Ascending aorta (tissue), 2 donors: Measurements from ENCODE around the gene CYBA. TPM values are rescaled to one million over a fixed set of nuclear protein-coding genes. Genes with fewer than 3 reads are reported as not detected.

Experiments
- DNase-seq, 2 donors: peaks; one replicate each; pipeline ENCODE4 v3.0.0-alpha.2; 2019; ENCODE audit warnings: low spot score in 2 of 2
- H3K27ac ChIP-seq, 2 donors: fragments of 200-600 bp; sonication (generic); one replicate each; pipeline ENCODE4 v1.5.1; 2016 to 2017; ENCODE audit warnings: mild to moderate bottlenecking in 1 of 2
- H3K27me3 ChIP-seq: fragments of 200-600 bp; sonication (generic); one replicate; pipeline ENCODE4 v1.5.1; 2017
- H3K36me3 ChIP-seq, 2 donors: fragments of 200-600 bp; sonication (generic); one replicate each; pipeline ENCODE4 v1.5.1; 2016
- H3K4me1 ChIP-seq, 2 donors: fragments of 200-600 bp; sonication (generic); one replicate each; pipeline ENCODE4 v1.5.1; 2016 to 2017; ENCODE audit warnings: mild to moderate bottlenecking in 1 of 2
- H3K4me3 ChIP-seq, 2 donors: fragments of 200-600 bp; sonication (generic); one replicate each; pipeline ENCODE4 v1.5.1; 2016 to 2017; ENCODE audit warnings: mild to moderate bottlenecking in 1 of 2
- H3K9me3 ChIP-seq, 2 donors: fragments of 200-600 bp; sonication (generic); one replicate each; pipeline ENCODE4 v1.5.1; 2016
- intact Hi-C: fragments of 100-400 bp; cut with DNase I; formaldehyde crosslinking; loops from one replicate; pipeline ENCODE4 v1.15.1; 2023
- total RNA-seq: library from RNA; depleted of rRNA; stranded (reverse); fragments of >200 nt; gene quantifications from one replicate; pipeline ENCODE4 v1.1.0, GENCODE V29; 2016
- TF ChIP-seq, protein P1 (sequence below), 3 experiments: fragments of 200-600 bp in 2 of 3; fragments of 450-650 bp in 1 of 3; sonication (generic) in 2 of 3; IDR thresholded peaks; one replicate each; pipeline ENCODE4 v1.5.1; 2016 to 2019; ENCODE audit warnings: antibody characterized with exemption in 3 of 3, mild to moderate bottlenecking in 1 of 3, moderate library complexity in 1 of 3

CYBA gene
- total RNA-seq, 1 donor from 2014 or later, result 361 TPM

DNA sequence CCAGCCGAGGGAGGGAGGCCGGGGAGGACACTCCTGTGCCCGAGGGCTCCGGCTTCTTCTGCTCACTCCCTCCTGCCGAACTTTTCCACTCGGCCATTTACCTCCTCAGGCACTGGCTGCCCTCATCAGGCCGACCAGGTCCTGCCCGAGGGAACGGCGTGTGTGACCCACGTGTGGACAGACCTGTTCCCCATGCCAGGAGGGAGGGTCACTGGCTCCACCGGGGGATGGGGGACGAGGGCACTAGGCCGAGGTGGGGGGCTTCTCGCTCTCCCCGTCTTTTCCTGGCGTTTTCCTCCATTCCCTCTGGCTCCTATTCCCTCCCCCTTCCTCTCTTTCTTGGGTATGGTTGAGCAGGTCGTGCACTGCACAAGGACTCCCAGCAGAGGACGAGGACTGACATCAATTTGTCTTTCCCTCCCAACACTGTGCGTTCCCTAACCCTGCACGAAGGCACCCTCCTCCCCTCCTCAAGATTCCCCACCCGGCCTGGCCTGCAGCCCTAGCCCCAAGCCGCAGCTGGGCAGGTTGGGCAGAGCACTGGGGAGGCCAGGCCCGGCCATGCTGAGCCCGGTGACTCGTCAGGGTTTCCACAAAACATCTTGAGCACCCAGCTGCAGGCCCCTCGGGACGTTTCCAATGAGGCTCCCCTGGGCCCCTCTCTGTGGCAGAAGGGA lies 15.7 kb downstream of the CYBA start:
- intact Hi-C loops, result no loop called here
- Histone ChIP-seq H3K9me3 (no peaks in the 10 kb centered on the region), H3K27ac (no peak overlapping the region), H3K4me1 (peaks cover 0 to 4% of the 10 kb centered on the region in 2 donors), H3K4me3 (peak overlapping the region; percentile 39 to 63), H3K27me3 (no peaks in the 10 kb centered on the region), H3K36me3 (peaks cover 24 to 34% of the 10 kb centered on the region in 2 donors)
- TF ChIP-seq, protein P1, sequence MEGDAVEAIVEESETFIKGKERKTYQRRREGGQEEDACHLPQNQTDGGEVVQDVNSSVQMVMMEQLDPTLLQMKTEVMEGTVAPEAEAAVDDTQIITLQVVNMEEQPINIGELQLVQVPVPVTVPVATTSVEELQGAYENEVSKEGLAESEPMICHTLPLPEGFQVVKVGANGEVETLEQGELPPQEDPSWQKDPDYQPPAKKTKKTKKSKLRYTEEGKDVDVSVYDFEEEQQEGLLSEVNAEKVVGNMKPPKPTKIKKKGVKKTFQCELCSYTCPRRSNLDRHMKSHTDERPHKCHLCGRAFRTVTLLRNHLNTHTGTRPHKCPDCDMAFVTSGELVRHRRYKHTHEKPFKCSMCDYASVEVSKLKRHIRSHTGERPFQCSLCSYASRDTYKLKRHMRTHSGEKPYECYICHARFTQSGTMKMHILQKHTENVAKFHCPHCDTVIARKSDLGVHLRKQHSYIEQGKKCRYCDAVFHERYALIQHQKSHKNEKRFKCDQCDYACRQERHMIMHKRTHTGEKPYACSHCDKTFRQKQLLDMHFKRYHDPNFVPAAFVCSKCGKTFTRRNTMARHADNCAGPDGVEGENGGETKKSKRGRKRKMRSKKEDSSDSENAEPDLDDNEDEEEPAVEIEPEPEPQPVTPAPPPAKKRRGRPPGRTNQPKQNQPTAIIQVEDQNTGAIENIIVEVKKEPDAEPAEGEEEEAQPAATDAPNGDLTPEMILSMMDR (IDR thresholded peaks at IDR 0.05), result no peak
- DNase-seq, result no peak

GRCh38 chr16:88634141-88634993 lies 16.5 kb downstream of the CYBA start:
- H3K4me3 ChIP-seq, result peak overlapping the region; percentile 39 to 63
- peaks cover 31 to 41% of the 10 kb centered on the region in 2 donors for H3K36me3 ChIP-seq
- intact Hi-C loops, result no loop called here
- TF ChIP-seq, protein P1 (IDR thresholded peaks at IDR 0.05), result no peak
- peak in 1 of 2 donors; percentile 17 for DNase-seq
- peak overlapping the region in 1 of 2 donors; percentile 9 for H3K27ac ChIP-seq
- no peaks in the 10 kb centered on the region for H3K9me3 ChIP-seq
- peaks cover 0 to 4% of the 10 kb centered on the region in 2 donors for H3K4me1 ChIP-seq
- H3K27me3 ChIP-seq, result no peaks in the 10 kb centered on the region

DNA sequence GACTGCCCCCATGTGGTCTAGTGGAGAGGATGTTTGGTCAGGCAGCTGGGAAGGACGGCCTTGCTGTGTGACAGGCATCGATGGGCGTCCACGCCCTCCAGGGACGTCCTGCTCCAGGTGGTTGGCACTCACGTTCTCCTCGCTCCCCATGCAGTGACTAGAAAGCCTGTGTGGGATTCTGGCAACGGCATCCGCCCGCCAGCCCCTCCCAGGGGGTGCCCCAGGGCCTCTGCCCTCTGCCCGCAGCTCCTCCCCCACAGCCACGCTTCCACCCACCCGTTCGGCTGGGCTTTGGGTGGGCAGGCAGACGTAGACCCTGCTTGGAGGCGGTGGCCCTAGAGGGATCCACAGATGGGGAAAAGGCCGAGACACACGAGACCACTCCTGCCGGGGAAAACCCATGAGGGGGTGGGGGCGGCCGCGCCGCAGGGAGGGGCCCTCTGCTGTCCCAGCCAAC lies 17.1 kb downstream of the CYBA start:
- no peaks in the 10 kb centered on the region for H3K9me3 ChIP-seq
- peak overlapping the region in 1 of 2 donors; percentile 63 for H3K4me3 ChIP-seq
- H3K27ac ChIP-seq, result no peak overlapping the region
- intact Hi-C loops, result no loop called here
- TF ChIP-seq, protein P1 (IDR thresholded peaks at IDR 0.05), result no peak
- DNase-seq, result no peak
- peaks cover 37 to 47% of the 10 kb centered on the region in 2 donors for H3K36me3 ChIP-seq
- no peaks in the 10 kb centered on the region for H3K27me3 ChIP-seq
- peaks cover 0 to 4% of the 10 kb centered on the region in 2 donors for H3K4me1 ChIP-seq

GRCh38 chr16:88632587-88632930 lies 18.3 kb downstream of the CYBA start:
- H3K4me1 ChIP-seq, result peaks cover 0 to 4% of the 10 kb centered on the region in 2 donors
- H3K27me3 ChIP-seq, result no peaks in the 10 kb centered on the region
- TF ChIP-seq, protein P1 (IDR thresholded peaks at IDR 0.05), result no peak
- no peak for DNase-seq
- H3K36me3 ChIP-seq, result peaks cover 49 to 58% of the 10 kb centered on the region in 2 donors
- intact Hi-C loops, result no loop called here
- no peak overlapping the region for H3K27ac ChIP-seq
- H3K9me3 ChIP-seq, result no peaks in the 10 kb centered on the region
- H3K4me3 ChIP-seq, result no peak overlapping the region

DNA sequence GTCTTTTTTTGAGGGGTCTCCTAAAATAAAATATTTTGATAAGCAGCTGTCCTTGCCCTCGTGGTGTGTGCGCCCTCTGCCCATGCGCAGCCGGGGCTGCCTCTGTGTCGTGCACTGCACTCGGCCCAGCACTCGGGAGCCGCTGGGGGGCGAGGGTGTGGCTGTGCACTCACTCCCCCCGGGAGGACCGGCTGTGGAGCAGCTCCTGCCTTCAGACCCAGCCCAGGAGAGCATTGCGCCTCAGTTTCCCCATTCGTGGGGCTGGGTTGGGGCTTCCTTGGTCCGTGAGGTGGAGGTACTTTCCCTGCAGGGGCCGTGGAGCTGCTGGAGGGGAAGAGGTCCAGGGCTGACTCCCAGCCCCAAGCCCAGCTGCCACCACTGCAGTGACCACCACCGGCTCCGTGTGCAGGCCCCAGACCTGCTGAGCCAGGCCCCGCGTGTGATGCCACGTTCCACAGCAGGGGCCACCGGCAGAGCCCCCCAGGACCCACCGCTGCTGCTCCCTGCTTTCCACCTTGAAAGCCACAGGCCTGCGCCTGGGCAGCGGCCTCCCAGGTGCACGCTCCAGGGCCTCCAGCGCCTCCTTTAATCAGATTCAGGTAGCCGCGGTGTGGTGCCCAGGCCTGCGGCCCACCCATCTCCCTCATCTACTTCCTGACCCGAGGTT lies 18.8 kb downstream of the CYBA start:
- DNase-seq, result no peak
- TF ChIP-seq, protein P1 (IDR thresholded peaks at IDR 0.05), result no peak
- no peaks in the 10 kb centered on the region for H3K9me3 ChIP-seq
- H3K27ac ChIP-seq, result no peak overlapping the region
- peaks cover 0 to 4% of the 10 kb centered on the region in 2 donors for H3K4me1 ChIP-seq
- intact Hi-C loops, result no loop called here
- no peaks in the 10 kb centered on the region for H3K27me3 ChIP-seq
- peaks cover 54 to 63% of the 10 kb centered on the region in 2 donors for H3K36me3 ChIP-seq
- no peak overlapping the region for H3K4me3 ChIP-seq
